T47D (cell line): ENCODE data around the gene ACOX1.

Source experiments
- DNase-seq, 2 experiments: peaks; one replicate each; pipeline versions ENCODE4 v3.0.0 to v3.0.0-alpha.2; 2011 to 2012; ENCODE audit warnings: low read depth in 1 of 2, low spot score in 1 of 2
- JUND ChIP-seq: IDR thresholded peaks from 2 replicates; pipeline ENCODE4 v1.6.1; 2012; ENCODE audit warnings: low read depth
- in situ Hi-C: cut with HindIII; loops from 2 replicates; pipeline ENCODE4 v1.10.0; 2016; ENCODE audit warnings: low sequenced_read_pairs, low pct_unique_long_range_greater_than_20kb

The ACOX1 gene

GRCh38 chr17:75978938-75979704 lies at the start of gene ACOX1, which contains the start of gene TEN1:
Gene ACOX1 (minus strand): TSS chr17:75979166. CDS start chr17:75979073, 93 bp downstream.
Gene TEN1 (plus strand): TSS chr17:75979240. CDS start chr17:75986193, 6,953 bp downstream.
- TF ChIP-seq JUND, result no peak
- DNase-seq, result peak; percentile 65 to 99
- in situ Hi-C loops, result no loop called here

- in situ Hi-C loops, result no loop called here
- no peak for TF ChIP-seq JUND
- peak; percentile 83 to 100 for DNase-seq
Measured at GRCh38 chr17:76027159-76027839, 48.3 kb upstream of the ACOX1 start, which contains the start of gene EVPL. Gene EVPL (minus strand): TSS chr17:76027306. CDS start chr17:76027198, 108 bp downstream.

GRCh38 chr17:76026714-76027158 lies 47.8 kb upstream of the ACOX1 start:
- in situ Hi-C loops, result no loop called here

GRCh38 chr17:76025294-76025693 lies 46.3 kb upstream of the ACOX1 start:
- no peak for TF ChIP-seq JUND
- DNase-seq, result no peak
- in situ Hi-C loops, result no loop called here

More at GRCh38 chr17:76026714-76027158, 47.8 kb upstream of the ACOX1 start:
- TF ChIP-seq JUND, result no peak
- DNase-seq, result peak in 1 of 2 experiments; percentile 76

DNA sequence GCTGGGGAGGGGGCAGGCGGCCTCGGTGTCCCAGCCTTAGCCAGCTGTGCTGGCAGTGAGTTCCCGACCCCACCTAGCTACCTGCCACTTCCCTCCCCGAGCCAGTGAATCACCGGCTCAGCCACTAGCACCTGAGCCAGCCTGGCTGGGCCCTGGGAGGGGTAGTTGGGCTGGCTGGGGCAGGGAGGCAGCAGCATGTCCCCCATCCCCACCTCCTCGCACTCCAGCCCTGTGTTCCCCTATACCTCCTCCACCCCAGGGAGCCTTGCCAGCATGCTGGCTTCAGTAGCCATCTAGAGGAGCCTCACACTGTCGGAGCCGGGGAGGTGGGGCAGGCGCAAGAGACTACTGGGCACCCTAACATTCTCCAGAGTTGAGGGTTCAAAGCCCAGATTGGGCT lies 45.4 kb upstream of the ACOX1 start:
- no peak for TF ChIP-seq JUND
- in situ Hi-C loops, result no loop called here
- no peak for DNase-seq

DNA sequence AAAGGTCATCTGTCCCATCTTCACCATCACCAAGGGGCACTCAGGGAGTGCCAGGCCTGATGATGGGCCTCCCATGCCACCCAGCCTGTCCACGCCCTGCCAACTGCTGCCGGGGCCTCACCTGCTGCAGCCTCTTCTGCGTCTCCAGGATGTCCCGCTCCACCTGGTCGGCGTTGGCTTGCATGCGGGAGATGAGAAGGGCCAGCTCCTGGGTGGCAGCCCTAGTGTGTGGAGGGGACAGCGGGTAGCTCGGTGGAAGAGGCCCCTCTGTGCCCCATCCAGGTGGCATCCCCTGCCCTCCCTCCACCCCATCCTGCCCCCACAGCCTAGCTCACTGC lies 44.9 kb upstream of the ACOX1 start:
- in situ Hi-C loops, result no loop called here
- no peak for TF ChIP-seq JUND
- no peak for DNase-seq

GRCh38 chr17:76022973-76023899 lies 44.3 kb upstream of the ACOX1 start:
- in situ Hi-C loops, result no loop called here
- TF ChIP-seq JUND, result no peak
- DNase-seq, result no peak

DNA sequence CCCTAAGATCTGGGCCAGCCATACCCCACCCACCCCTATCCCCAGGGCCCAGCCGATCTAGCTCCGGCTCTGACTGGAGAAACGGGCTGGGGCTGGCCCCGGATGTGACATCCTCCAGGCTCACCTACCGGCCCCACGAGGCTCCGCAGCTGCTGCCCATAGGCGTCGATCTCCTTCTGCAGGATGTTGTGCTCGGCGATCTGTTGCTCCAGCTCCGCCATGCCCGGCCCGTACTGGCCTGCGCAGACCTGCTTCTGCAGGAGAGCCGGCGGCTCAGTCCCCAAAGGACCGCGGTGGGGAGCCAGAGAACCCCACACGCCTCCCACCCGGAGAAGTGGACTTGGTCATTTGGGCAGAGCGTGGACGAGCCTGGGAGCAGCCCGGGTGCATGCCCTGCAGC lies 43.3 kb upstream of the ACOX1 start:
- in situ Hi-C loops, result no loop called here
- no peak for DNase-seq
- TF ChIP-seq JUND, result no peak

GRCh38 chr17:76019833-76020467 lies 41.0 kb upstream of the ACOX1 start:
- in situ Hi-C loops, result no loop called here
- DNase-seq, result no peak
- no peak for TF ChIP-seq JUND

- TF ChIP-seq JUND, result no peak
- in situ Hi-C loops, result no loop called here
- no peak for DNase-seq
Measured at GRCh38 chr17:76018801-76019200, 39.8 kb upstream of the ACOX1 start.

DNA sequence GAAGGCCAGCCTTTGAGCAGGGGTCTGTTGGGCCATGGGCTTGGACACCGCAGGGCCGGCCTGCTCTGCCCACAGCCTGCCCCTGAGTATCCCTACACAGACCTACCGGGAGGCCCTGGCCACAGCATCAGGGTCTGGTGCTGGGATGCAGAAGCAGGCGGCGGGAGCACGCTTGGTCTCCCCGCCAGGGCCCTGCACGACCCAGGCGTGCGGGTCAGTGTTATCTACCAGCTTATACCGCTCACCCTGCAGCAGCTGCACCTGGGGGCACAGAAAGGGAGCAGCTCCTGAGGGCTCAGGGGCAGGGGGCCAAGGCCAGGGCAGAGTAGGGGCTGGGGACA lies 39.3 kb upstream of the ACOX1 start:
- DNase-seq, result no peak
- in situ Hi-C loops, result no loop called here
- TF ChIP-seq JUND, result no peak

GRCh38 chr17:76017481-76018339 lies 38.7 kb upstream of the ACOX1 start:
- DNase-seq, result no peak
- TF ChIP-seq JUND, result no peak
- in situ Hi-C loops, result no loop called here
